GM12891 (cell line): Measurements from ENCODE around the gene OGG1.

ENCODE experiments used
- DNase-seq: peaks from one replicate; pipeline ENCODE4 v3.0.0; 2011; ENCODE audit warnings: low spot score; ENCODE audit not compliant: insufficient read length
- FAIRE-seq: peaks from 2 replicates; lab custom pipeline; 2011; peaks lifted over from hg19 to GRCh38; lab: Jason Lieb, UNC
- PAX5 ChIP-seq: IDR thresholded peaks from 2 replicates; pipeline ENCODE4 v1.6.1; 2011; ENCODE audit warnings: low read length, moderate library complexity, mild to moderate bottlenecking; ENCODE audit not compliant: insufficient read depth, severe bottlenecking
- POLR2A ChIP-seq: IDR thresholded peaks from 2 replicates; pipeline ENCODE4 v1.6.1; 2011; ENCODE audit warnings: low read depth, low read length, control low read depth
- POLR2AphosphoS5 ChIP-seq: IDR thresholded peaks from 2 replicates; pipeline ENCODE4 v1.6.1; 2011; ENCODE audit warnings: low read depth, low read length, control low read depth
- POU2F2 ChIP-seq: IDR thresholded peaks from 2 replicates; pipeline ENCODE4 v1.6.1; 2011; ENCODE audit warnings: low read depth, mild to moderate bottlenecking, control low read depth, low read length, moderate library complexity
- SPI1 ChIP-seq: IDR thresholded peaks from 2 replicates; pipeline ENCODE4 v1.6.1; 2011; ENCODE audit warnings: low read depth, low read length, control low read depth
- TAF1 ChIP-seq: IDR thresholded peaks from 2 replicates; pipeline ENCODE4 v1.6.1; 2011; ENCODE audit warnings: low read depth, low read length, control low read depth

Gene OGG1

GRCh38 chr3:9725775-9726515, 23.8 kb upstream of the OGG1 start:
- no peak for FAIRE-seq
- TF ChIP-seq PAX5 (no peak), TAF1 (no peak), POU2F2 (no peak), SPI1 (no peak), POLR2A (no peak), POLR2AphosphoS5 (no peak)
- DNase-seq: no peak

- DNase-seq: no peak
- no peak for TF ChIP-seq PAX5
- no peak for TF ChIP-seq POLR2A
- no peak for FAIRE-seq
Observed at GRCh38 chr3:9727041-9727595, 22.6 kb upstream of the OGG1 start.

GRCh38 chr3:9727743-9728142, 22.0 kb upstream of the OGG1 start:
- no peak for TF ChIP-seq SPI1
- no peak for TF ChIP-seq POLR2A
- no peak for TF ChIP-seq POU2F2
- no peak for TF ChIP-seq TAF1
- no peak for TF ChIP-seq PAX5
- no peak for TF ChIP-seq POLR2AphosphoS5
- DNase-seq (no peak), FAIRE-seq (no peak)

- DNase-seq: no peak
- FAIRE-seq: no peak
- no peak for TF ChIP-seq POU2F2
- TF ChIP-seq PAX5: no peak
- TF ChIP-seq POLR2A: no peak
- no peak for TF ChIP-seq SPI1
- no peak for TF ChIP-seq TAF1
- no peak for TF ChIP-seq POLR2AphosphoS5
Observed at GRCh38 chr3:9729419-9729818, 20.3 kb upstream of the OGG1 start.

GRCh38 chr3:9730657-9731205, 19.0 kb upstream of the OGG1 start:
- DNase-seq: peak; percentile 41
- TF ChIP-seq POLR2A (no peak), PAX5 (no peak), POU2F2 (no peak), TAF1 (no peak), SPI1 (no peak), POLR2AphosphoS5 (no peak)
- peak; percentile 63 for FAIRE-seq

- peak; percentile 92 for FAIRE-seq
- TF ChIP-seq POU2F2: no peak
- peak; percentile 13 for TF ChIP-seq PAX5
- peak; percentile 51; the same call in 1 of the 2 replicates for TF ChIP-seq TAF1
- TF ChIP-seq POLR2A: peak; percentile 39; the same call in 1 of the 2 replicates
- TF ChIP-seq SPI1: no peak
- peak; percentile 44 for TF ChIP-seq POLR2AphosphoS5
- peak; percentile 99 for DNase-seq
Observed at GRCh38 chr3:9731206-9732079, 18.3 kb upstream of the OGG1 start, which contains the start of gene BRPF1. Gene BRPF1, plus strand, starts transcription at chr3:9731735. Its CDS starts 2,406 bp downstream, at chr3:9734141.

GRCh38 chr3:9732080-9732739, 17.5 kb upstream of the OGG1 start:
- FAIRE-seq: no peak
- peak; percentile 41 for DNase-seq
- no peak for TF ChIP-seq POLR2AphosphoS5
- no peak for TF ChIP-seq POU2F2
- no peak for TF ChIP-seq SPI1
- no peak for TF ChIP-seq PAX5
- no peak for TF ChIP-seq TAF1
- TF ChIP-seq POLR2A: no peak

- DNase-seq (no peak), FAIRE-seq (no peak)
- TF ChIP-seq SPI1 (no peak), PAX5 (no peak), POU2F2 (no peak), POLR2A (no peak)
Observed at GRCh38 chr3:9732740-9733115, 17.0 kb upstream of the OGG1 start.

GRCh38 chr3:9736831-9737230, 12.9 kb upstream of the OGG1 start:
- DNase-seq (no peak), FAIRE-seq (no peak)
- TF ChIP-seq PAX5: no peak
- TF ChIP-seq POLR2A: no peak
